Ramos (cell line): ENCODE results near the gene RPP25.
"Not testable (repeated sequence)": the region's sequence is repeated elsewhere in the genome, so short reads cannot be mapped to it uniquely, and the experiment has no call there.

Experiments used
- in situ Hi-C: fragments of 300-500 bp; cut with MboI; formaldehyde crosslinking; loops from one replicate; pipeline ENCODE4 v1.14.3; 2022; ENCODE audit warnings: low sequenced_read_pairs; ENCODE audit not compliant: unreplicated experiment

Gene RPP25

DNA sequence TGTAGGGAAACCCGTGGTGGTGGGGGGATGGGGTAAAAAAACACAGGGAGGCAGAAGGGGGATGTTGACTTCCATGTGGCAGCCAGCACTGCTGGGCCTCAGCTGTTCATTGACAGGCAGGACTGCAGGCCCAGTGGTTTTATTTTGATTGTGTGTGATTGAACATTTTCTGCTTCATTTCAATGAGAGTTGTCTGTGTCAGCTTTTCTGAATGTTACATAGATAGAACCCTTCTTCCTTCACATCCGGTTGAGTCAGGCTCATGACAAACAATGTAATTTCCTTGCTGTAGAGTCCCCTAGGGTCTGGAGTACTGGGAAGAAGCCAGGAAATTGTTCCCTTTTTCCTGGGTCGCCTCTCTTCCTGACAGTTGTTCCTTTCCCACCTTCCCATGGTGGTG, 8.2 kb upstream of the RPP25 start:
- in situ Hi-C loops = no loop called here

DNA sequence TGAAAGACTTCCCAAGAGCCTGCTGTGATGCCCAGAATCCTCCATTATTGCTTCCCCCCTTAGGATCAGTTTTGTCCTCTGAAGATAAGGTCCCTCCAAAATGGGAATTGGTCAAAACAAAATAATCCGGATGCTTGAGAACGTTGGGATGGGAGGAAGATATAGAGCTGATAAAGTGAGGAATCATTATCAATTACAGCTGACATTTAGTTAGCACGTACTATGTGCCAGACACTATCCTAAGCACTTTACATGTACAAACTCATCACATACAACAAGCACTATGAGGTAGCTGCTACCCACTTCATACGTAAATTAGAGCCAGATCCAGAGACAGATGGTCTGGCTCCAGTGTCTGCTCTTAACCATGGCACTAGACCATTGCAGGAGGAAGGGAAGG, 6.6 kb upstream of the RPP25 start:
- in situ Hi-C loops = no loop called here

DNA sequence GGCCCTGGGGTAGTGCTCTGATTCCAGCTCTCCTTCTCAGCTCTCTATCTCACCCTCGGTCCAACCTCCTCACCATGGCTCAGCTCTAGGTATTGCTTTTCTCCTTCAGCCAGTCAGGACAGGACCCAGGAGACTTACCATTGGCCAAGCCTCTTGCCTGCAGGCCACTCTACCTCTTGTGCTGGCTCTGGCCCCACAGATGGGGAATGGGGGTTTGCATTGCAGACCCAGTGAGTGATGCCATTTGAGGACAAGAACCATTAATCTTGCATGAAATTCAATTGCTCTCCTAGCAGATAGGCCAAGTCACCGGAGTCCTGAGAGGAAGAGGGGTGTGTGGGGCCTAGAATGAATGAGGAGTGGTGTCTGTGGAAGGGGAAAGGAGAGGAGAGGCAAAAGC, 6.1 kb upstream of the RPP25 start:
- in situ Hi-C loops = no loop called here

DNA sequence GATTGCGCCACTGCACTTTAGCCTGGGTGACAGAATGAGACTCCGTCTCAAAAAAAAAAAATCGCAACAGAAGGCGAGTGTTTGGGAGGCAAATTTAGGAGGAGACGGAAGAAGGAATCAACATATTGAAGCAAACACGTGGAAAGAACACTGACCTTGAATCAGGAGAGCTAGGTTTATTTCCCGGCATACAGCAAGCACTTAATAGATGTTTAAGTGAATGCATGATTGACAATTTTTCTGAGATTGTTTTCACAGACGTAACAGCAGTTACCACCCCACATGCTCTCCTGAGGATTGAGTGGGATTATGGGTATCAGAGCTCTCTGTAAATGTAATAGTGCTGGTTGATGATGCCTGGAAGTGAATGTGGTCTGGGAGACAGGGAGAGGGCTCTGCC, 5.6 kb upstream of the RPP25 start:
- in situ Hi-C loops = no loop called here

DNA sequence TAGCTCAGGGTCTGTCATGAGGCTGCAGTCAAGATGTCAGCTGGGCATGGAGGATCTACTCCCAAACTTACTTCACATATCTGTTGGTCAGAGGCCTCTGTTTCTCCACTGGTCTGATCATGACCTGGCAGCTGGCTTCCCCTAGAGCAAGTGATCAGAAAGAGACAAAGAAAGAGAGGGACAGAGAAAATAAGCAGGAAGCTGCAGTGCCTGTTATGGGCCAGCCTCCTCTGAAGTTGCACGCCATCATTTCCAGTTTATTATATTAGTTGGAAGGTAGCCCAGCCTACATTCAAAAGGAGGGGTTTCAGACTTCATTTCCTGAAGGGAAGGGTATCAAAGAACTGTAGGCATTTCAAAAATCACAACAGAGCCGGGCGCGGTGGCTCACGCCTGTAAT, 5.0 kb upstream of the RPP25 start:
- in situ Hi-C loops = no loop called here

DNA sequence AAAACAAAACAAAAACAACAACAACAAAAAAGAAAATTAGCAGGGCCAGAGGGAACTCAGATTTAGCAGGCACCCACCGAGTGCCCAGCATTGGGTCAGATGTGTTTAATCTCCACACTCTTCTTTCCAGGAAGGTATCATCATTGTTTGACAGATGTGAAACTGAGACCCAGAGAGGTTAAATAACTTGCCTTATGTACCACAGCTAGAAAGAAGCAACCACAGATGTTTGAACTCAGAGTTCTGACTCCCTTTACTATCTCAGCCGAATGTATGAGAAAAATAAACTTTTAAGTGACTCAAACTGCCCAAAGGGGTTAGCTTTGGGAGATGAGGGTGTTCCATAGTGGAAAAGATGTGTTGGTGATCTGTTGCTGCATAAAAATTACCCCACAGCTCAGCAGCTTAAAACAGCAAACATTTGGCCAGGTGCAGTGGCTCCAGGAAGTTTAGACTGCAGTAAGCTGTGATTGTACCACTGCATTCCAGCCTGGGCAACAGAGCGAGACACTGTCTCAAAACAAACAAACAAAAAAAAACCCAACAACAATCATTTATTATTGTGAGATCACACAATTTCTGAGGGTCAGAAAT, 4.5 kb upstream of the RPP25 start:
- in situ Hi-C loops = no loop called here

DNA sequence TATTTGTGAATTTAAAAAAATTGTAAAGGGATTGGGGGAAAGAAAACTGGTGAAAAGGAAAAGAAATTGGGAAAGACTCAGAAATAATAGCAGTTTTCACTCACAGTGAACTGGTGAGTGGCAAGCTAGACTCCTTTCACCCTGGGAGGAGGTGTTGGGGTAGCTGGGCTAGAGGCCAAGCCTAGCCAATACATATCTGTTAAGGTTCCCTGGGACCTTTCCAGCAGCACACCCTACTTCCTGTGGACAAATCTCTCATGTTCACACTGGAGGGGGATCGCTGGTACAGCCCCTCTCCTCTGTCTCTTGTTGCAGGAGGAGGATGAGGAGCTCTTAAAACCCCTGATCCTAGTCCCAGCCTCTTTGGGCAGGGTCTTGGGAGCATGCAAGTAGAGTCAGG, 3.7 kb upstream of the RPP25 start:
- in situ Hi-C loops = no loop called here

DNA sequence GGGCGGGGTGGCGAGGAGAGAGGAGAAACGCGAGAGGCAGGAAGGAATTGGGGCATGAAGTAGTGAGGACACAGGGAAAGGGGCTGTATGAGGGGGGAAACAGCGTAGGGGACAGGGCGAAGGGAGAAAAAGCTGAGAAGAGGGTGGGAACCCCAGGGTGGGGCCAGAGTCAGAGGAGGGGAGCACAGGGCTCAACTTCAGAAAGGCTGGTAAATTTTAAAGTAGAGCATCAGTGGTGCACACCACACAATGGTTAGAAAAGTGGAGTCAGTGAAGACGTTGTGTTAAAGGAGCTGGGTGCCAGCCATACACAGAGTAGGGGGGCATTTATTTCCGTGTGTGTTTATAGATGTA, 3.0 kb upstream of the RPP25 start:
- in situ Hi-C loops = loop anchor here (10.0 kb wide), 1 partner anchor 585 kb away; no protein-coding TSS in a partner anchor

DNA sequence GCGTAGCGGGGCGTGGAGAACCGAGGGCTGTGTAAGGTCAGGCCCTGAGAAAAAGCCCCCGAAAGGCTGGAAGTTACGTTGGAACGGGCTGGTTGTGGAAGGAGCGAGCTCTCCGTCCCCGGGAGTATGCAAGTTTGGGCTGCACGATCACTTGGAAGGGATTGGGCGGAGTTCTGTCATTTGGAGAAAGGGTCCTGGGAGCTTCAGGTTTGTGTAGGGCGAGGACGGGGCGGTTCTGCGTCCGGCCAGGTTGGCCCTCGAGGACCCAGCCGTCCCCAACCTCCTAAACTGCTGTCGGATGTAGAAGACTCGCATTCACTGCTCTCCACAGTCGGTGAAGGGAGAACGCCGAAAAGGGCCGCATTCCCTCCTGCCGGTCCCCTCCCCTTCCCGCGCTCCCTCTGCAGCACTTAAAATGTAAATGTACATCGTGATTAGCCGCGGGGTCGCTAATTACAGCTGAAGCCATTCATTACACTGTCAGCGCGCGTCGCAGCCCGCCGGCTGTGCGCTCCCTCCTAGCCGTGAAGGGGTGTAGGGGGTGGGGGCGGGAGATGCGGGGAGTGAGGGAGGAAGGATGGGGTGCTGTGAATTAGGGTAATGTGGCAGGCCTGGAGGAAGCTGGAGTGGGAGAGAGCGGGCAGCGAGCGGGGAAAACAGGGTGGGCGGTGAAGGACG, 2.5 kb upstream of the RPP25 start:
- in situ Hi-C loops = loop anchor here (10.0 kb wide), 1 partner anchor 584 kb away; no protein-coding TSS in a partner anchor

DNA sequence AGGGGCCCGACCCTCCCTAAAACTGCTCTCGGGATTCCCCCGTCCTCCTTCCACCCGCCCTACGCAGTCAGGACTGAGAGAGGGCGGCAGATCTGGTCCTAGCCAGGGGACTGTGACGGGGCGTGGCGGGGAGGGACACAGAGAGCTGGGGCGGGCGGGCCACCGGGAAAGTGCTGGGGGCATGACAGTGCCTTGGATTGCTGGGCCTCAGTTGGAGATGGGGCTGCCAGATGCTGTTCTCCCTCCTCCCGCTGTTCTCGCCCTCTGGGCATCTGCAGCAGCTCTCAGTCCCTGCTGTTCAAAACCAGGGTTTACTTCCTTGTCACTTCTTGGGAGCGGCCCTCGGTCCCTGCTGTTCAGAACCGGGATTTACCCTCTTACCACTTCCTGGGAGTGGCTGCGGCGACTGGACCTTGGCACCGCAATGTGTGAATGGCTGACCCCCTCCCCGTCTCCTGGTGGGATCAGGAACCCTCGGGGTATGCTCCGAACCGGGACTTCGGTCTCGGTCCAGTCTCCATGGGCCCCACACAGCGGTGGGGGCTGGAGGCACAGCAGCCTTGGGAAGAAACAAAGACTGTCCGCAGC, 1.8 kb upstream of the RPP25 start:
- in situ Hi-C loops = loop anchor here (10.0 kb wide), 1 partner anchor 584 kb away; no protein-coding TSS in a partner anchor

DNA sequence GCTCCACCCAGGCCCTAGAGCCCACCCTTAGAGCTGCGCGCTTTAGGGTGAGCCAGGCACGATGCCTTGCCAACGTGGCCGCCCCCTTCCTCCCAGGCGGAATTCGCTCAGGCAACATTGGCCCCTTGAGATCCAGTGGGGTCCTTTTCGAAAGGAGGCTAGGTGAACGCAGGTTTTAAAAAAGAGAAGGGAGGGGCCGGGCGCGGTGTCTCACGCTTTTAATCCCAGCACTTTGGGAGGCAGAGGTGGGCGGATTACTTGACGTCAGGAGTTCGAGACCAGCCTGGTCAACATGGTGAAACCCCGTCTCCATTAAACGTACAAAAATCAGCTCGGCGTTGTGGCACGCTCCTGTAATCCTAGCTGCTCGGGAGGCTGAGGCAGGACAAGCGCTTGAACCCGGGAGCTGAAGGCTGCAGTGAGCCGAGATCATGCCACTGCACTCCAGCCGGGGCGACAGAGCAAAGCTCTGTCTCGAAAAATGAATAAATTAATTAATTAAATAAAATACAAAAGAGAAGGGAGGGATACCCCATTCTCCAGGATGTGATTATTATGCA, 984 bp upstream of the RPP25 start:
- in situ Hi-C loops = loop anchor here (10.0 kb wide), 1 partner anchor 583 kb away; no protein-coding TSS in a partner anchor

DNA sequence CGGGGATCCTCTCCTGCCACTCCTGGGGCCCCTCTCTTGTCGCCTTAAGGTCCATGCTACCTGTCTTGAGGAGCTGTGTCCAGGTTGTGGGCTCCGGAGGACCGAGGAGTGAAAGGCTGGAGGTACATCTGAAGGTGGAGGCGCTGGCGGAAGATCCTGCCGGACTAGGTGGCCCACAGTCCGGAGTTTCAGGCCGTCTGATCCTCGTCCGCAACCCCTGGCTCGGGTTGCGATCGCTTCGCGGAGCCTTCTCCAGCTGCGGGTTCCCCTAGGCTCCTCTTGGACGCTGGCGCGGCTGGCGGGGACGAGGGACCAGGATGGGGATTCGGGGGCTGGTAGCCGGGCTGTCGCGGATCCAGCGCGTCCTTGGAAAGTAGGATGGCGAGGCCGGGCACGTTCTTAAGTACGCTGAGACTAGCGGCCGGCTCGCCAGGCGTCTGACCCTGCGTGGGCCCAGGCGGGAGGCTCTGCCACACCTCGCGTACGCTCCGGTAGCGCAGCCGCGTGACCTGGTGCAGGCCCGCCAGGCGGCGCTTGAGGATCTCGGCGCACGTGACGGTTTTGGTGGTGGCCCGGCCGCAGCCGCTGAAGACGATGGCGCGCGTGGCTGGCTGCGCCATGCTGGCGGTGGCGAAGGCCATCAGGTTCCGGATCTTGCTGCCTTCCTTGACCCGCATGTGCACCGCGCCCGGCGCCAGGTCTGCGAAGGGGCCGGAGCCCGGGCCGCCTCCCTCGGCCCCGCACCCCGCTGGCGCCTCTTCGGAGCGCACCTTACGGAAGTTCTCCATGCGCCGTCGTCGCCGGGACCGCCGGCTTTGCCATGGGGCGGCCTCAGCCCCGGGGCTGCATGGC, 550 bp downstream of the RPP25 start:
- in situ Hi-C loops = loop anchor here (10.0 kb wide), 1 partner anchor 581 kb away; no protein-coding TSS in a partner anchor

DNA sequence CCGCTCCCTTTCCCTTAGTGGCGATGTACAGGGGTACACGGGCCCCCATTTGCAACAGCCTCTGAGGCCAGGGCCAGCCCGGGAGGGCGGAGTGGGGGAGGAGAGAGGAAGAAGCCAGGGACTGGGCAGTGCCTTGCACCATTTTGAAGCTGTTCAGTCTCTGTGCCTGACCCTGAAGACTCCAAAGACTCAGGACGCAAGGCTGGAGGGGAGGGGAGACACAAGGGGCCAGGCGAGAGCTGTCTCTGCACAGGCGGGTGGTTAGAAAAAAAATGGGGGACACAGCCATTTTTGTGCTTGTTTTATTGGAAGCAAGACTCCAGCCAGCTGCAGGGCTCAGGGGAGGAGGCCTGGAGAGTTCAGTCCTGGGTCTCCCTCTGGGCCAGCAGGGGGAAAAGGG, 1.6 kb downstream of the RPP25 start:
- in situ Hi-C loops = loop anchor here (10.0 kb wide), 1 partner anchor 580 kb away; no protein-coding TSS in a partner anchor

DNA sequence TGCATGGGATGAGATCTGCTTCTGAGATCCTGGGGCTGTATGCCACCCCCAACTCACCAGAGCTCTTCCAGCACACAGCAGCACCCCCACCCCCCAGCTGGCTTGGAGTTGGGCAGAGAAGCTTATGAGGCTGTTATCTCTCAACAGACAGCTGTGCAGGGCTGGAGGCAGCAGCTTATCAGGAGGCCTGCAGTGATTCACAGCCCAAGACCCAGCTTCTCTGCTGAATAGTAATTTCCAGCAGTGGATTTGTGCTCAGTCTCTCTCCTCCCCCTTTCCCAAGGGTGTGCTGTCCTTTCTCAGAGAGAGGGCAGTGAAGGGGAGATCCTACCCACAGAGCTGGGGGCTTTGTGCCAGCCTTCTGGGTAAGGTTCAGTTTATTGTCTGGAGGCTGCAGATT, 2.1 kb downstream of the RPP25 start:
- in situ Hi-C loops = loop anchor here (5.0 to 10.0 kb wide), 2 partner anchors 332 to 580 kb away; no protein-coding TSS in a partner anchor

DNA sequence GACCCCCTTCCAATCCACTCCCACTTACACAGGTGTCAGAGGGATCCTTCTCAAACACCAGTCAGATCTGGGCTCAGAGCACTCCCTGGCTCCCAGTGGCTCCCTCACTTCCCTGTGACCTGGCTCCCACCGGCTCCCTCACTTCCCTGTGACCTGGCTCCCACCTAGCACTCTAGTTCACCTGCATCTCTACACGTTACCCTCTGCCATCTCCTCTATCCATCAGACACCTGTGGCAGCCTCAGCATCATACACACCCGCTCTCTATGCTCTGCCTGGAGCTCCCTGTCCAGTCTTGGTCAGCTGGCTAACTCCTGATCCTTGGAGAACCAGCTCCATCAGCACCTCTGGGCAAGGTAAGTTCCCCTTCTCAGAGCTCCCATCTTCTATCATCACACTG, 5.6 kb downstream of the RPP25 start:
- in situ Hi-C loops = loop anchor here (5.0 to 10.0 kb wide), 2 partner anchors 329 to 576 kb away; no protein-coding TSS in a partner anchor

DNA sequence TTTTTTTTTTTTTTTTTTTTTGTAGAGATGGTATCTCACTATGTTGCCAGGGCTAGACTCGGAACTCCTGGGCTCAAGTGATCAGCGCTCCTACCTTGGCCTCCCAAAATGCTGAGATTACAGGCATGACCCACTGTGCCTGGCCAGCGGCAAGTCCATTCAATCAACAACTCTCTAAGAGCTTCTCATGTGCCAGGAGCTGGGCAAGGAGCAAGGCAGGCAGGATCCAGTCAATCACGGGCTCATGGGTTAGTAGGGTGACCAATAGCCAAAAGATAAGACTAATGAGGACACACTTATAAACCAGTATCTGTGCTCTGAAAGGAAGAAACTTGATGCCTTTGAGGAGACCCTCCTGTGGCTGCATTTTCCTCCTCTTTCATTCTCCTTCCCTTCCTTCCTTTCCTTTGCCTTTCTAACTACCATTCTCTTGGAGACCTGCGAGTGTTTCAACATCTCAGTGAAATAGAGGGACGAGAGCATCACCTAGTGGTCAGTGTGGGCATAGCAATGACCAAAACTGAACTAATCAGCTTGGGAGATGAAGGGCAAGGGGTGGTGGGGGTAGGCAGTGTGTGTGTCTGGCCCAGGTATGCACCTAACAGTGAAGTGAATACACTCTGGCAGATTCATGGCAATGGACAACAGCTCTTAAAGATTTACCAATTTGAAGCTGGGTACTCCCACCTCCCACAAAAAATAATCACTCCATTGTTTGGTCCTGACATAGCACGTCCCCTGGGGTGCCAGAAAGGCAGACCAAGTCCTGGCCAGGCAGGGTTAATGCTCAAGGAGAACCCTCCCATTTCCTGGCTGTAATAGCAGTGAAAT, 6.3 kb downstream of the RPP25 start:
- in situ Hi-C loops = loop anchor here (5.0 to 10.0 kb wide), 2 partner anchors 328 to 575 kb away; no protein-coding TSS in a partner anchor

DNA sequence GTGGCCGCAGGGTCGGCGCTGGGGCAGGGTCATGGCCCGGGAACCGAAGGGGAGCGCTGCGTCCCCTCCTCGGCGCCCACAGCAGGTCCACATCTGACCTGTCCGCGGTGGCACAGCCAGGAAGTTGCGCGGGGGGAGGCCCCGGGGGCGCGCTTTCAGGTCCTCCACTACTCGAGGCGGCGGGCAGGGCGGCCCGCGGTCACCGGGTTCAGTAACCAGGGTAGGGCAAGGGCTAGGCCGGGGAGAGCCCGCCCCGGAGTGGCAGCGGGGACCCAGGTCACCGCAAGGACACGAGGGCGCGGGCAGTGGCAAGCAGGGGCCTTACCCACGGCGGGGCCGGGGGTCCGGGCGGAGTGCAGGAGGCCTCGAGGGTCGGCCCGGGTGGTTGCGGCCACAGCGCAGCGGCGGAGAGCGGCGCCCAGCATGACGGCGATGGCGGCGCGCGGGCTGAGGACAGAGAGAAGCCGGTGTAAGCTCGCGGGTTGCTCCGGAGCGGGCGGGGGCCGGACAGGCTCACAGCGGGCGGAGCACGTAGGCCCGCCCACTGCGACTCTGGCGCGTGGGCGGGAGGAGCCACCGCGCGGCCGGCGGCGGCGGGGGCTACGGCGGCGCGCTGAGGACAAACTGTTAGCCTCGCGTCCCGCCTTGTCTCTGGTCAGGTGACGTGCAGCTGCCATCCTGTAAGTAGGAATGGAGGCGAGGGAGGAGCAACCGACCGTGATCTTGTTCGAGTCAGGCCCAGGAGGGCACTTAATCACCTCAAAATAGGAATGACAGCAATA, 18.8 kb downstream of the RPP25 start, which contains the start of gene COX5A:
TSS of gene COX5A (minus strand) at position 484 of the 782 bp plus-strand sequence. CDS start at position 425, 59 bp downstream.
- in situ Hi-C loops = no loop called here

DNA sequence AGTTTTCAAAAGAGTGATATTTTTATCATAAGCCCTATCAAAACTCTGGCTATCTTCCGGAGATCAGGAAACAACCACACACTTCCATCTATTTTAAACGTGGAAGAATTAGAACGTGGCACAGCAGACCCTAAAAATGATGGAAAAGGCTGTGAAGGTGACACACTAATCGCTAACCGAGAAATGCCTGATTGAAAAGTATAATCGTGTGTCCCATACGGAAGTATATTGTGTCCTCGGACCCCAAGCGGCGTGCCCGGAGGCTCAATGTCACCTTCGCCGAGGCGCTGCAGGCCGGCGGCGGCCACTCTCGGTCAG, 19.3 kb downstream of the RPP25 start:
- in situ Hi-C loops = no loop called here

DNA sequence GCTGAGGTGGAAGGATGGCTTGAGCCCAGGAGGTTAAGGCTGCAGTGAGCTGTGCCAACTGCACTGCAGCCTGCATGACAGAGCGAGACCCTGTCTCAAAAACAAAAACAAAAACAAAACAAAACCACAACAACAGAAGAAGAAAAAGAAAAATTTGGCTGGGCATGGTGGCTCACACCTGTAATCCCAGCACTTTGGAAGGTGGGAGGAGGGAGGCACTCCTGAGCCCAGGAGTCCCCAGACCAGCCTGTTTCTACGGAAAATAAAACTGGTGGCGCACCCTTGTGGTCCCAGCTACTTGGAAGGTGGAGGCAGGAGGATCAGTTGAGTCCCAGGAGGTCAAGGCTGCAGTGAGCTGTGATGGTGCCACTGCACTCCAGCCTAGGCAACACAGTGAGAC, 21.4 kb downstream of the RPP25 start:
- in situ Hi-C loops = not testable (repeated sequence)
